Hepatocyte (in vitro differentiated cells): ENCODE results near the gene TSPAN32. TPM values are rescaled to one million over a fixed set of nuclear protein-coding genes. Genes with fewer than 3 reads are reported as not detected.

Source experiments
- DNase-seq: peaks from one replicate; pipeline ENCODE4 v3.0.0-alpha.2; 2016; ENCODE audit warnings: low spot score
- H2AFZ ChIP-seq: fragments of 200-600 bp; sonication (generic); 2 replicates; pipeline ENCODE4 v1.6.0; 2016; ENCODE audit warnings: antibody characterized with exemption, mild to moderate bottlenecking
- H3K27ac ChIP-seq: fragments of 200-600 bp; sonication (generic); 2 replicates; pipeline ENCODE4 v1.5.1; 2016; ENCODE audit warnings: mild to moderate bottlenecking
- H3K27me3 ChIP-seq: fragments of 200-600 bp; sonication (generic); 2 replicates; pipeline ENCODE4 v1.6.1; 2016
- H3K36me3 ChIP-seq: fragments of 200-600 bp; sonication (generic); replicated peaks from 2 replicates; pipeline ENCODE4 v1.5.1; 2016; ENCODE audit warnings: low read depth; ENCODE audit not compliant: insufficient read depth
- H3K4me1 ChIP-seq: fragments of 200-600 bp; sonication (generic); 2 replicates; pipeline ENCODE4 v1.5.1; 2016; ENCODE audit warnings: mild to moderate bottlenecking, moderate library complexity; ENCODE audit not compliant: insufficient read depth
- H3K4me2 ChIP-seq: fragments of 200-600 bp; sonication (generic); 2 replicates; pipeline ENCODE4 v1.6.0; 2016
- H3K4me3 ChIP-seq: fragments of 200-600 bp; sonication (generic); 2 replicates; pipeline ENCODE4 v1.5.1; 2016; ENCODE audit warnings: mild to moderate bottlenecking
- H3K79me2 ChIP-seq: fragments of 200-600 bp; sonication (generic); 2 replicates; pipeline ENCODE4 v1.6.0; 2017; ENCODE audit warnings: mild to moderate bottlenecking
- H3K9me2 ChIP-seq: fragments of 200-600 bp; sonication (generic); replicated peaks from 2 replicates; pipeline ENCODE4 v1.6.0; 2017; ENCODE audit warnings: mild to moderate bottlenecking; ENCODE audit not compliant: insufficient read depth
- H3K9me3 ChIP-seq: fragments of 200-600 bp; sonication (generic); 2 replicates; pipeline ENCODE4 v1.5.1; 2016; ENCODE audit warnings: low read depth, mild to moderate bottlenecking
- H4K20me1 ChIP-seq: fragments of 200-600 bp; sonication (generic); 2 replicates; pipeline ENCODE4 v1.6.0; 2016; ENCODE audit warnings: mild to moderate bottlenecking; ENCODE audit not compliant: insufficient read depth, poor library complexity, severe bottlenecking
- EZH2 ChIP-seq: fragments of 200-600 bp; sonication (generic); IDR thresholded peaks from 2 replicates; pipeline ENCODE4 v1.6.1; 2016; ENCODE audit warnings: antibody characterized with exemption, mild to moderate bottlenecking, borderline replicate concordance
- EZH2phosphoT487 ChIP-seq: fragments of 200-600 bp; sonication (generic); IDR thresholded peaks from one replicate; pipeline ENCODE4 v1.6.1; 2018; ENCODE audit warnings: antibody characterized with exemption, mild to moderate bottlenecking, low read depth, moderate library complexity; ENCODE audit not compliant: unreplicated experiment, severe bottlenecking
- WGBS: methylation state at CpG from one replicate; pipeline ENCODE4 v1.1.6; 2016; ENCODE audit warnings: low lambda C conversion rate; ENCODE audit errors: missing lambda C conversion rate; 5-methylcytosine and 5-hydroxymethylcytosine counted together
- polyA plus RNA-seq: library from polyadenylated mRNA; unstranded; fragments of >200 nt; fragmentation: Nextera tagmentation; extraction: Ambion mirVana; gene quantifications from 2 replicates; pipeline ENCODE4 v1.2.1, GENCODE V29; 2016
- total RNA-seq: library from RNA; depleted of rRNA; stranded (reverse); fragments of >200 nt; gene quantifications from 2 replicates; pipeline ENCODE4 v1.2.3, GENCODE V29; 2014
- TF ChIP-seq, protein P1 (sequence below): fragments of 200-600 bp; sonication (generic); IDR thresholded peaks from 2 replicates; pipeline ENCODE4 v1.5.1; 2016; ENCODE audit warnings: antibody characterized with exemption, mild to moderate bottlenecking; ENCODE audit not compliant: poor library complexity

Gene TSPAN32
- total and polyA plus RNA-seq, 2 experiments from 2014 or later: 1.5 to 4.8 TPM

DNA sequence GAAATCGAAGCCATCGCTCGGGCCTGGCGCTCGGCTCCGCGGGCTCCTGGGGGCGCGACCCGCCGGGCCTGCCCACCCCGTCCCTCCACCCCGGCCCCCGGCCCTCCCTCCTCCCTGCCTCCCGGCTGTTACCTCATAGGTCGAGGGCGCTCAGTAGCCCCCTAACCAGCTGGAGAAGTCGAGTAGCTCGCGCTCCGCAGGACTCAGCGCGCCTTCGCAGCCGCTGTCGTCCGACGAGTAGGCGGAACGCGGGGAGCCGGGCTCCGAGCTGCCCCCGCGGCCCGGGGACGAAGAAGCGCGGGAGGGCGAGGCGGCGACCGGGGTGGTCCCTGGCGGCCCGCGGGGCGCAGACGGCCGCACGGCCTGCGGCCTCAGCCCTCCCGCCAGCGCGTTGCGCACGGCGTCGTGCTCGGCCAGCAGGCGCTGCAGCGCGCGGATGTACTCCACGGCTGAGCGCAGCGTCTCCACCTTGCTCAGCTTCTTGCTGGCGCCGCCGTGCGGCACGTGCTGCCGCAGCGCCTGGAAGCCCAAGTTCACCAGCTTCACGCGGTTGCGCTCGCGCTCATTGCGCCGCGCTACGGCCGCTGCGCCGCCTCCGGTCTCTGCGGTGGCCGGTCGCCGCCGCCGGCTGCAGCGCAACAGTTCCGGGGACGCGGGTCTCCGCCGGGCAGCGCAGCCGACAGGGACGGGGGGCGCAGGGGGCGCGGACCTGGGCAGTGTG, 32.1 kb upstream of the TSPAN32 start:
- peak overlapping the region; percentile 93 for H3K4me2 ChIP-seq
- no peaks in the 10 kb centered on the region for H3K36me3 ChIP-seq
- peaks cover 32% of the 10 kb centered on the region for H3K27me3 ChIP-seq
- peak overlapping the region; percentile 65 for H2AFZ ChIP-seq
- H3K9me2 ChIP-seq: no peaks in the 10 kb centered on the region
- DNase-seq: peak; percentile 84
- H3K79me2 ChIP-seq: no peaks in the 10 kb centered on the region
- H3K4me1 ChIP-seq: peaks cover 12% of the 10 kb centered on the region
- TF ChIP-seq, protein P1, sequence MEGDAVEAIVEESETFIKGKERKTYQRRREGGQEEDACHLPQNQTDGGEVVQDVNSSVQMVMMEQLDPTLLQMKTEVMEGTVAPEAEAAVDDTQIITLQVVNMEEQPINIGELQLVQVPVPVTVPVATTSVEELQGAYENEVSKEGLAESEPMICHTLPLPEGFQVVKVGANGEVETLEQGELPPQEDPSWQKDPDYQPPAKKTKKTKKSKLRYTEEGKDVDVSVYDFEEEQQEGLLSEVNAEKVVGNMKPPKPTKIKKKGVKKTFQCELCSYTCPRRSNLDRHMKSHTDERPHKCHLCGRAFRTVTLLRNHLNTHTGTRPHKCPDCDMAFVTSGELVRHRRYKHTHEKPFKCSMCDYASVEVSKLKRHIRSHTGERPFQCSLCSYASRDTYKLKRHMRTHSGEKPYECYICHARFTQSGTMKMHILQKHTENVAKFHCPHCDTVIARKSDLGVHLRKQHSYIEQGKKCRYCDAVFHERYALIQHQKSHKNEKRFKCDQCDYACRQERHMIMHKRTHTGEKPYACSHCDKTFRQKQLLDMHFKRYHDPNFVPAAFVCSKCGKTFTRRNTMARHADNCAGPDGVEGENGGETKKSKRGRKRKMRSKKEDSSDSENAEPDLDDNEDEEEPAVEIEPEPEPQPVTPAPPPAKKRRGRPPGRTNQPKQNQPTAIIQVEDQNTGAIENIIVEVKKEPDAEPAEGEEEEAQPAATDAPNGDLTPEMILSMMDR: peak; percentile 37
- TF ChIP-seq EZH2phosphoT487 (peak; percentile 27), EZH2 (no peak)
- no peaks in the 10 kb centered on the region for H4K20me1 ChIP-seq
- H3K4me3 ChIP-seq: peak overlapping the region; percentile 52
- H3K9me3 ChIP-seq: no peaks in the 10 kb centered on the region
- H3K27ac ChIP-seq: peak overlapping the region; percentile 60
- 2% methylated on average over 71 of the region's 104 CpGs for WGBS

DNA sequence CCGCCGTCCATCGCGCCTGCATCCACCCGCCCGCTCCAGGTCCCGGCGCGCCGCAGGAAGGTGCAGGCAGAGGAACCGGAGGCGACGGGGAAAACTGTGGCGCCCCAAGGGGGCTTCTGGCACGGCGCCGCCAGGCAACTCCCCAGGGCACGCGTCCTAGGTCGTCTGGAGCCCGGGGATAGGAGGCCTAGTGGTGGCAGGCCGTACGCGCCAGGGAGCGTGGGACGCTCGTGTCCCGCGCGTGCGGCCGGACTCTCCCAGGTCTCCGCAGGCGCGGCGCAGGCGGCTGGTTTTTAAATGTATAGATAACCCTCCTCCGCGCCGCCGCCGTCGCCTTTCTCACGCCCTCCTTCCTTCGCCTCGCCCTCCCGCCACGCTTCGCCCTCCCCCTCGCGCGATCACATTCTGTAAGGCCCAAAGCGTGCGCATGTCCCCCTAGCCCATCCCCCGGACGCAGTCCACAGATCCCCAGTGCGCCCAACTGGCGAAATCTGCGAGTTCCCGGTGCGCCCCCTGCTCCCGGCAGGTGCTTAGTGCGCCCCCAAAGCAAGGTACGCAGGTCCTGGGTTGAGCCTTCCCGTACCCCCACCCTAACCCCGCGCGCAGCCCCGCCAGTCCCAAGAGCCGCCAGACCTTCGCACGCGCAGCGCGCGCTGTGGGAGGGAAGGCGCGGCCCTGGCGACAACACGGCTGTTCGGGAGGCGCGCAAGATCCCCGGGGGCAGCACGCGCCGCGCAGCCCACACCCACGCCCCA, 31.3 kb upstream of the TSPAN32 start, which contains the start of gene ASCL2:
TSS of gene ASCL2 (minus strand) at position 267 of the 755 bp plus-strand sequence. CDS start at position 11, 256 bp downstream.
- peaks cover 12% of the 10 kb centered on the region for H3K4me1 ChIP-seq
- H3K9me2 ChIP-seq: no peaks in the 10 kb centered on the region
- TF ChIP-seq, protein P1: no peak
- TF ChIP-seq EZH2phosphoT487: no peak
- no peak for TF ChIP-seq EZH2
- no peaks in the 10 kb centered on the region for H3K36me3 ChIP-seq
- H3K79me2 ChIP-seq: no peaks in the 10 kb centered on the region
- peak; percentile 27 for DNase-seq
- peak within 1 kb of the TSS; percentile 93 for H3K4me2 ChIP-seq
- no peaks in the 10 kb centered on the region for H4K20me1 ChIP-seq
- peaks cover 32% of the 10 kb centered on the region for H3K27me3 ChIP-seq
- peak within 1 kb of the TSS; percentile 65 for H2AFZ ChIP-seq
- peak within 1 kb of the TSS; percentile 60 for H3K27ac ChIP-seq
- H3K9me3 ChIP-seq: no peaks in the 10 kb centered on the region
- peak within 1 kb of the TSS; percentile 52 for H3K4me3 ChIP-seq
- 15% methylated on average over 21 of the region's 89 CpGs for WGBS

DNA sequence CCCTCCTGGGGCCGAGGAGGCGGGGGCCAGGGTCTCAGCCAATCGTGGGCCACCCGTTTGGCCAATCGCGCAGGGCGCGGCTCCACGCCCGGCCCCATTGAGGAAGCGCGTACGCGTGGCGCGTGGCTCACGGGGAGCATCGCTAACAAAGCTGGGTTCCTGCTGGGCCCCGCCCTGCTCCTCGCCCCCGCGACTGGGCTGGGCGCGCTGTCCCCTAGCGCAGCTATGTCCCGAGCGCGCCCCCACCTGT, 30.8 kb upstream of the TSPAN32 start:
- TF ChIP-seq EZH2phosphoT487 (no peak), EZH2 (no peak)
- TF ChIP-seq, protein P1: no peak
- H3K4me3 ChIP-seq: no peak overlapping the region
- no peak overlapping the region for H3K27ac ChIP-seq
- H3K9me3 ChIP-seq: no peaks in the 10 kb centered on the region
- H3K4me1 ChIP-seq: peaks cover 12% of the 10 kb centered on the region
- no peak overlapping the region for H2AFZ ChIP-seq
- H3K79me2 ChIP-seq: no peaks in the 10 kb centered on the region
- peak overlapping the region; percentile 93 for H3K4me2 ChIP-seq
- no peaks in the 10 kb centered on the region for H3K36me3 ChIP-seq
- no peaks in the 10 kb centered on the region for H3K9me2 ChIP-seq
- H4K20me1 ChIP-seq: no peaks in the 10 kb centered on the region
- peaks cover 32% of the 10 kb centered on the region for H3K27me3 ChIP-seq
- DNase-seq: peak; percentile 39
- WGBS: 25% methylated on average over 28 of the region's 28 CpGs
